ENCODE data around the gene KCNK4. TPM values are rescaled to one million over a fixed set of nuclear protein-coding genes. Genes with fewer than 3 reads are reported as not detected.
"Not testable (repeated sequence)": the region's sequence is repeated elsewhere in the genome, so short reads cannot be mapped to it uniquely, and the experiment has no call there.

KCNK4 gene
- total RNA-seq, 1 donor from 2014 or later, result not detected

DNA sequence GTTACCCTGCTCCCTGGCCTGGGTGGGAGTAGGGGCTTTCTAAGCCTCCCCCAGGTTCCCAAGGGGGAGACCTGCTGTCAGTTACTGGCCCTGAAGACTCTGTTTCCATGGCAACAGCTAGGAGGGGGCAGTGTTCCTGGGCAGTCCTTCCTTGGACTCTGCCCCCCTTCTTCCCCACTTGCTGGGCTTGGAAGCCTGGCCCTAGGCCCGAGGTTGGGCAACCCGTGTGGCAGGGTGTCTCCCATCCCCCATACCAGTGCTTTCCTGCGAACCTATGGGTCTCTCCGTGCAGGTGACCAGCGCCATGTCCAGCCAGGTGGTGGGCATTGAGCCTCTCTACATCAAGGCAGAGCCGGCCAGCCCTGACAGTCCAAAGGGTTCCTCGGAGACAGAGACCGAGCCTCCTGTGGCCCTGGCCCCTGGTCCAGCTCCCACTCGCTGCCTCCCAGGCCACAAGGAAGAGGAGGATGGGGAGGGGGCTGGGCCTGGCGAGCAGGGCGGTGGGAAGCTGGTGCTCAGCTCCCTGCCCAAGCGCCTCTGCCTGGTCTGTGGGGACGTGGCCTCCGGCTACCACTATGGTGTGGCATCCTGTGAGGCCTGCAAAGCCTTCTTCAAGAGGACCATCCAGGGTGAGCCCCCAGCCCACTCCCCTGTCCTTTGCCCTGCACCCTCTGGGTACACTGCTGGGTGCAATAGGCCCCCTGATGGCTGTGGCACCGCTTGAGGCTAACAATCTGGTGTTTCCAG, 15.9 kb downstream of the KCNK4 start:
- Histone ChIP-seq H3K4me2 (peak overlapping the region; percentile 95), H3K9me3 (ENCODE audit: low read depth) (no peaks in the 10 kb centered on the region), H2AFZ (replicated peaks) (no peak overlapping the region), H3K27ac (no peak overlapping the region), H3F3A (ENCODE audit: low read depth) (peaks cover 14% of the 10 kb centered on the region), H4K20me1 (ENCODE audit: low read depth) (peaks cover 18% of the 10 kb centered on the region), H3K4me3 (peak overlapping the region; percentile 87), H3K4me1 (peaks cover 10% of the 10 kb centered on the region), H3K36me3 (no peaks in the 10 kb centered on the region), H3K27me3 (peaks cover 22% of the 10 kb centered on the region), H3K9ac (peak overlapping the region; percentile 44), H3K79me2 (ENCODE audit: low read depth) (peaks cover 18% of the 10 kb centered on the region)
- Mint-ChIP-seq H3K27me3 (ENCODE audit: insufficient read depth, low read depth) (peaks cover 13% of the 10 kb centered on the region), H3K4me3 (peak overlapping the region; percentile 95), H3K4me1 (peaks cover 16% of the 10 kb centered on the region), H3K9me3 (no peaks in the 10 kb centered on the region), H3K27ac (no peak overlapping the region), H3K36me3 (no peaks in the 10 kb centered on the region)
- peak; percentile 46 for DNase-seq (ENCODE audit: low spot score)
- TF ChIP-seq, protein P1, sequence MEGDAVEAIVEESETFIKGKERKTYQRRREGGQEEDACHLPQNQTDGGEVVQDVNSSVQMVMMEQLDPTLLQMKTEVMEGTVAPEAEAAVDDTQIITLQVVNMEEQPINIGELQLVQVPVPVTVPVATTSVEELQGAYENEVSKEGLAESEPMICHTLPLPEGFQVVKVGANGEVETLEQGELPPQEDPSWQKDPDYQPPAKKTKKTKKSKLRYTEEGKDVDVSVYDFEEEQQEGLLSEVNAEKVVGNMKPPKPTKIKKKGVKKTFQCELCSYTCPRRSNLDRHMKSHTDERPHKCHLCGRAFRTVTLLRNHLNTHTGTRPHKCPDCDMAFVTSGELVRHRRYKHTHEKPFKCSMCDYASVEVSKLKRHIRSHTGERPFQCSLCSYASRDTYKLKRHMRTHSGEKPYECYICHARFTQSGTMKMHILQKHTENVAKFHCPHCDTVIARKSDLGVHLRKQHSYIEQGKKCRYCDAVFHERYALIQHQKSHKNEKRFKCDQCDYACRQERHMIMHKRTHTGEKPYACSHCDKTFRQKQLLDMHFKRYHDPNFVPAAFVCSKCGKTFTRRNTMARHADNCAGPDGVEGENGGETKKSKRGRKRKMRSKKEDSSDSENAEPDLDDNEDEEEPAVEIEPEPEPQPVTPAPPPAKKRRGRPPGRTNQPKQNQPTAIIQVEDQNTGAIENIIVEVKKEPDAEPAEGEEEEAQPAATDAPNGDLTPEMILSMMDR (IDR thresholded peaks at IDR 0.05), result no peak
- no peak for TF ChIP-seq EZH2 (IDR thresholded peaks at IDR 0.05)
- no peak for TF ChIP-seq EZH2phosphoT487 (IDR thresholded peaks at IDR 0.05)

DNA sequence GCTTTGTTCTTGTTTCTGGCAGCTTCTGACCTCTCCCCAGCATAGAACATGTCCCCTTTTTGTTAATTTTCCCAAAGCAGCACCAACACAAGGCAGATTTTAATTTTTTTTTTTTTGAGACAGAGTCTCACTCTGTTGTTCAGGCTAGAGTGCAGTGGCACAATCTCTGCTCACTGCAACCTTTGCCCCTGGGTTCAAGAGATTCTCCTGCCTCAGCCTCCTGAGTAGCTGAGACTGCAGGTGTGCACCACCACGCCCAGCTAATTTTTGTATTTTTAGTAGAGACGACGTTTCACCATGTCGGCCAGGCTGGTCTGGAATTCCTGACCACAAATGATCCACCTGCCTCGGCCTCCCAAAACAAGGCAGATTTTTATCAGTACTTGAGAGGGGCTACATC, 16.7 kb downstream of the KCNK4 start:
- H3K27ac Mint-ChIP-seq, result peak overlapping the region; percentile 25

GRCh38 chr11:64312947-64313346, 21.8 kb downstream of the KCNK4 start:
- Histone ChIP-seq H3K4me1 (peaks cover 7% of the 10 kb centered on the region), H3K4me2 (no peak overlapping the region), H3K4me3 (no peak overlapping the region), H2AFZ (replicated peaks) (no peak overlapping the region), H3K27ac (no peak overlapping the region), H4K20me1 (ENCODE audit: low read depth) (peaks cover 12% of the 10 kb centered on the region), H3K9me3 (ENCODE audit: low read depth) (no peaks in the 10 kb centered on the region), H3K79me2 (ENCODE audit: low read depth) (peaks cover 14% of the 10 kb centered on the region), H3K9ac (peak overlapping the region; percentile 8), H3K36me3 (no peaks in the 10 kb centered on the region), H3K27me3 (no peaks in the 10 kb centered on the region), H3F3A (ENCODE audit: low read depth) (peaks cover 27% of the 10 kb centered on the region)
- Mint-ChIP-seq H3K36me3 (peaks cover 2% of the 10 kb centered on the region), H3K27me3 (ENCODE audit: insufficient read depth, low read depth) (peaks cover 3% of the 10 kb centered on the region), H3K4me1 (peaks cover 11% of the 10 kb centered on the region), H3K9me3 (no peaks in the 10 kb centered on the region), H3K27ac (peak overlapping the region; percentile 44), H3K4me3 (peak overlapping the region; percentile 51)
- TF ChIP-seq, protein P1 (IDR thresholded peaks at IDR 0.05), result no peak
- TF ChIP-seq EZH2phosphoT487 (IDR thresholded peaks at IDR 0.05), result no peak
- TF ChIP-seq EZH2 (IDR thresholded peaks at IDR 0.05), result no peak
- DNase-seq (ENCODE audit: low spot score), result no peak

More for the DNA sequence above, 16.7 kb downstream of the KCNK4 start:
- H3K79me2 ChIP-seq (ENCODE audit: low read depth), result peaks cover 18% of the 10 kb centered on the region
- H3K36me3 Mint-ChIP-seq; DNase-seq (ENCODE audit: low spot score); H2AFZ ChIP-seq (replicated peaks); H3K27ac ChIP-seq; H3K4me1 ChIP-seq; H3K9ac ChIP-seq; H3K9me3 ChIP-seq (ENCODE audit: low read depth); H3K9me3 Mint-ChIP-seq; H3K4me2 ChIP-seq; H3K4me3 ChIP-seq; H3K36me3 ChIP-seq: not testable (repeated sequence)
- peaks cover 16% of the 10 kb centered on the region for H3K4me1 Mint-ChIP-seq
- H3F3A ChIP-seq (ENCODE audit: low read depth), result peaks cover 14% of the 10 kb centered on the region
- H4K20me1 ChIP-seq (ENCODE audit: low read depth), result peaks cover 18% of the 10 kb centered on the region
- peaks cover 15% of the 10 kb centered on the region for H3K27me3 ChIP-seq
- H3K27me3 Mint-ChIP-seq (ENCODE audit: insufficient read depth, low read depth), result peaks cover 12% of the 10 kb centered on the region
- H3K4me3 Mint-ChIP-seq, result peak overlapping the region; percentile 71

DNA sequence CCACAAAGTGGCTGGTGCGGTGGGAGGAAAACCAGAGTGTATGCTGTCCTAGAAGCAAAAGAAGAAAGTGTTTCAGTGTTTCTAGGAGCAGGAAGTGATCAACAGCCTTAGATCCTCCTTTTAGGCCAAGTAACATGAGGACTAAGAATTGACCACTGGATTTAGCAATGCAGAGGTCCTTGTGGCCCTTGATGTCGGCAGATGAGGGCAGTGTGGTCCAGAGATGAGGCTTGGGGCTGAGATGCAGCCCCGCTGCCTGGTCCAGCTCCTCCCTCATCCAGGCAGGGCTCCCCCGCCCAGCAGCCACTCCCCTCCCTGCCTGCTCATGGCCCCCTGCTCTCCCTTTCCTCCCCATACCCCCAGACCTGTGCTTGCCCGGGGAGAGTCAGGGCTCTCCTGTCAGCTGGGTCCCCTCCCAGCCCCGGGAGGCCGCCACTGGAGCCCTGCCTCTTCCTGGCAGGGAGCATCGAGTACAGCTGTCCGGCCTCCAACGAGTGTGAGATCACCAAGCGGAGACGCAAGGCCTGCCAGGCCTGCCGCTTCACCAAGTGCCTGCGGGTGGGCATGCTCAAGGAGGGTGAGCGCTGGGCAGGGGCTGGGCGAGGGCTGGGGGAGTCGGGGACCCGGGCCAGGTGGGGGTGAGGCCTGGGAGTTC, 22.5 kb downstream of the KCNK4 start:
- Mint-ChIP-seq H3K36me3 (peaks cover 2% of the 10 kb centered on the region), H3K27ac (peak overlapping the region; percentile 44), H3K27me3 (ENCODE audit: insufficient read depth, low read depth) (peaks cover 3% of the 10 kb centered on the region), H3K9me3 (no peaks in the 10 kb centered on the region), H3K4me1 (peaks cover 11% of the 10 kb centered on the region), H3K4me3 (peak overlapping the region; percentile 51)
- Histone ChIP-seq H3F3A (ENCODE audit: low read depth) (peaks cover 29% of the 10 kb centered on the region), H3K9ac (no peak overlapping the region), H2AFZ (replicated peaks) (no peak overlapping the region), H3K4me1 (peaks cover 7% of the 10 kb centered on the region), H3K4me2 (no peak overlapping the region), H3K27me3 (no peaks in the 10 kb centered on the region), H3K36me3 (no peaks in the 10 kb centered on the region), H3K4me3 (no peak overlapping the region), H3K79me2 (ENCODE audit: low read depth) (peaks cover 19% of the 10 kb centered on the region), H3K9me3 (ENCODE audit: low read depth) (no peaks in the 10 kb centered on the region), H3K27ac (no peak overlapping the region), H4K20me1 (ENCODE audit: low read depth) (peaks cover 12% of the 10 kb centered on the region)
- TF ChIP-seq EZH2phosphoT487 (IDR thresholded peaks at IDR 0.05), result no peak
- TF ChIP-seq, protein P1 (IDR thresholded peaks at IDR 0.05), result no peak
- TF ChIP-seq EZH2 (IDR thresholded peaks at IDR 0.05), result no peak
- no peak for DNase-seq (ENCODE audit: low spot score)

Measured in neural progenitor cell (in vitro differentiated cells).